ENCODE measurements around the gene SLC22A23.

DNA sequence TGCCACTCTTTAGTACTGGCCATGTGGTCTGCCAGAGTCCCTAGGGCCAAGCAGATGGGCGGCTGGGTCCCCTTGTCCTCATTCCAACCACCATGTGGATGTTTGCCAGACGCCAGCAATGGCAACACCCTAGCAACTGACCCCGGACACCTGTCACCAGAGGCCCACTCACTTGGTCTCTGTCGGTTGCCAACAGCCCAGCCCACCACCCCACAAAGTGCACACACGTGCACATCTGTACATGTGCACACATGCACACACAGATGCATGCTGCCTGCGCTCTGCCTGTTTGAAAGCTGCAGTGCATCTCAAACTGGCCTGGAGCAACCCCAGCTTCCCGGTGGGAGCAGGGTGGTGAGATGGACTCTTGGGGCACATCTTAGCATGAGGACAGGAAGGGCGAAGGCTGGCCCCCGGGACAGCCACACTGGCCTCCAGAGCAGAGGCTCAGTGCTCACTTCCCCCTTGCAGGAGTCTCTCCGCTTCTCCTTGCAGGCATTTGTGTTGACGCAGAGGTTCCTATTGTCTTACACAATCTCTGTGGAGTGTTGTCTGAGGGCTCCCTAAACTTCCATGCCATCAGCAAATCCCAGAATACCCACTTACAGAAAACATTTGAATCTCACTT lies 144.1 kb downstream of the SLC22A23 start:
- TF ChIP-seq, protein P1, sequence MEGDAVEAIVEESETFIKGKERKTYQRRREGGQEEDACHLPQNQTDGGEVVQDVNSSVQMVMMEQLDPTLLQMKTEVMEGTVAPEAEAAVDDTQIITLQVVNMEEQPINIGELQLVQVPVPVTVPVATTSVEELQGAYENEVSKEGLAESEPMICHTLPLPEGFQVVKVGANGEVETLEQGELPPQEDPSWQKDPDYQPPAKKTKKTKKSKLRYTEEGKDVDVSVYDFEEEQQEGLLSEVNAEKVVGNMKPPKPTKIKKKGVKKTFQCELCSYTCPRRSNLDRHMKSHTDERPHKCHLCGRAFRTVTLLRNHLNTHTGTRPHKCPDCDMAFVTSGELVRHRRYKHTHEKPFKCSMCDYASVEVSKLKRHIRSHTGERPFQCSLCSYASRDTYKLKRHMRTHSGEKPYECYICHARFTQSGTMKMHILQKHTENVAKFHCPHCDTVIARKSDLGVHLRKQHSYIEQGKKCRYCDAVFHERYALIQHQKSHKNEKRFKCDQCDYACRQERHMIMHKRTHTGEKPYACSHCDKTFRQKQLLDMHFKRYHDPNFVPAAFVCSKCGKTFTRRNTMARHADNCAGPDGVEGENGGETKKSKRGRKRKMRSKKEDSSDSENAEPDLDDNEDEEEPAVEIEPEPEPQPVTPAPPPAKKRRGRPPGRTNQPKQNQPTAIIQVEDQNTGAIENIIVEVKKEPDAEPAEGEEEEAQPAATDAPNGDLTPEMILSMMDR (conservative IDR thresholded peaks at IDR 0.05; ENCODE audit: low read depth, low read length), result no peak
- no peak for TF ChIP-seq EZH2 (IDR thresholded peaks at IDR 0.05; ENCODE audit: low read length, unreplicated experiment)
- no peak for TF ChIP-seq EZH2phosphoT487 (IDR thresholded peaks at IDR 0.05; ENCODE audit: borderline replicate concordance, low read length)

All from PC-3 (cell line).